ENCODE measurements around the gene F8A1.
"Not testable (repeated sequence)": the region's sequence is repeated elsewhere in the genome, so short reads cannot be mapped to it uniquely, and the experiment has no call there.

The F8A1 gene

DNA sequence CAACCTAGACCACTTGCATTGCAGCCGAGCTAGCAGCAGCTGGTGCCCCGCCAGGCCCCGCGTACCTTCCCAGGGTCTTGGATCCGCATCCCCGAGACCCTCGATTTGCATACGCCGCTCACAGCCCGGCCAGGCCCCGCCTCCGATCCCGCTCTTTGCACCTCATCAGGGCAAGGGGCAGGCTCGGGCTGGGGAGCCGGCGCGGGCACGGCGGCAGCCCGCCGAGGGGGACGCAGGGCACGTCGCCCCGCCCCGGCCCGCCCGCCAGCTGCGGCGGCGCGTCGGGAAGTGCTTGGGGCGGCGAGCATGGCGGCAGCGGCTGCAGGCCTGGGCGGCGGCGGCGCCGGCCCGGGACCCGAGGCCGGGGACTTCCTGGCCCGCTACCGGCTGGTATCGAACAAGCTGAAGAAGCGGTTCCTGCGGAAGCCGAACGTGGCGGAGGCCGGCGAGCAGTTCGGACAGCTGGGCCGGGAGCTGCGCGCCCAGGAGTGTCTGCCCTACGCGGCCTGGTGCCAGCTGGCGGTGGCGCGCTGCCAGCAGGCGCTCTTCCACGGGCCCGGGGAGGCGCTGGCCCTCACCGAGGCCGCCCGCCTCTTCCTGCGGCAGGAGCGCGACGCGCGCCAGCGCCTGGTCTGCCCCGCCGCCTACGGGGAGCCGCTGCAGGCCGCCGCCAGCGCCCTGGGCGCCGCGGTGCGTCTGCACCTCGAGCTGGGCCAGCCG is at the start of gene F8A1:
F8A1 (plus strand) TSS at position 287 of the 720 bp plus-strand sequence; CDS start at position 307, 20 bp downstream.
- FAIRE-seq, result not testable (repeated sequence)

DNA sequence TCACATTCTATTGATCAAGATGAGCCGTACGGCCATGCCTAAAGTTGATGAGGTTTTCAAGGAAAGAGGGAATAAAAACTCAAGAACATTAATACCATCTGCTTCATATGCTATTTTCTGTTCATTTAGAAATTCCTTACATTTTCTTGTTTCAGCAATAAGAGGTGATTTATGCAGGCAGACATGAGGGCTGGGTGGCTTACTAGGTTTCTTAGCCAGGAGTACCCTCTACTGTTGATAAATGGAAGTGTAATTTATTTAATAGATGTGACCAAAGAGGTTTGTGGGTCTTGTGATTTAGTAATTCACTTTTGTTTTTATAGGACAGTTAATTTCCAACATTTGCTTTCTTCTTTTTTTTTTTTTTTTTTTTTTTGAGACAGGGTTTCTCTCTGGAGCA is 45.3 kb upstream of the F8A1 start:
- FAIRE-seq, result peak; percentile 87

DNA sequence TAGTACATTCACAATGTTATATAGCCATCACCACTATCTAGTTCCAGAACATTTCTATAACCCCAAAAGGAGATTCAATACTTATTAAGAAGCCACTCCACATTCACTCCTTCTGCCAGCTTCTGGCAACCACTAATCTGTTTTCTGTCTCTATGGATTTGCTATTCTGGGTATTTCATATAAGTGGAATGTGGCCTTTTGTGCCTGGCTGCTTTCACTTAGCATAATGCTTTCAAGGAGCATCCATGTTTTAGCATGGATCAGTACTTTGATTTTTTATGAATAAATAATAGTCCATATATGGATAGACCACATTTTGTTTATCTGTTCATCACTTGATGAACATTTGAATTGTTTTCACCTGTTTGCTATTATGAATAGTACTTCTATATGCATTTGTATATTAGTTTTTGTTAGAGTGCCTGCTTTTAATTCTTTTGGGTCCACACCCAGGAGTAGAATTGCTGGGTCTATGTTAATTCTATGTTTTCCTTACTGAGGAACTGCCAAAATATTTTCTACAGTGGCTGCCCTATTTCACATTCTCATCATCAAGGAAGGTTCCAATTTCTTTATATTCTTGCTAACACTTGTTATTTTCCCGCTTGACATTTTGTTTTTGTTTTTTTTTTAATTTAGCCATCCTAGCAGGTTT is 35.1 kb upstream of the F8A1 start:
- FAIRE-seq, result no peak

DNA sequence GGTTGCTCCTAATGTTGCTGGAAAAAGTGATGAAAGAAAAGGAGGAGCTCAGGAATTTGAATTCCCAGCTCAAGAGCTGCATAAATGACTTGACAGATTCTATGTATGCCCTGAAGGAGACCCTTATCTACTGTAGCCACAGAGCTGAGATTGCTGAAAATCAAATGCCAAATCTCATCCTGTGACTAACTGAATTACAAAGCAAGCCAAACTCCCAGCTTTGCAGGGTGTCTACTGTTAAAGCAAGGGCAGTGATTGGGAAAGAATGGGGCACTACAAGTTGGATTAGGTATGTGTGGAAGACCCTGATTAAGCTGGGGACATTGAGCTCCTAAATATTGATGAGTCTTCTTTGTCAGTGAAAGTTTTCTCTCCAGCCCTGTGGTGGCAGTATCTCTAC is 30.9 kb upstream of the F8A1 start:
- FAIRE-seq, result no peak

DNA sequence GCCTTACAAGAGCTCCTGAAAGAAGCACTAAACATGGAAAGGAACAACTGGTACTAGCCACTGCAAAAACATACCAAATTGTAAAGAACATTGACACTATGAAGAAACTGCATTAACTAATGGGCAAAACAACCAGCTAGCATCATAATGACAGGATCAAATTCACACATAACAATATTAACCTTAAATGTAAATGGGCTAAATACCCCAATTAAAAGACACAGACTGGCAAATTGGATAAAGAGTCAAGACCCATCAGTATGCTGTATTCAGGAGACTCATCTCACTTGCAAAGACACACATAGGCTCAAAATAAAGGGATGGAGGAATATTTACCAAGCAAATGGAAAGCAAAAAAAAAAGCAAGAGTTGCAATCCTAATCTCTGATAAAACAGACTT is 17.6 kb upstream of the F8A1 start:
- not testable (repeated sequence) for FAIRE-seq

GRCh38 chrX:154873329-154873728 is 12.8 kb upstream of the F8A1 start:
- no peak for FAIRE-seq

DNA sequence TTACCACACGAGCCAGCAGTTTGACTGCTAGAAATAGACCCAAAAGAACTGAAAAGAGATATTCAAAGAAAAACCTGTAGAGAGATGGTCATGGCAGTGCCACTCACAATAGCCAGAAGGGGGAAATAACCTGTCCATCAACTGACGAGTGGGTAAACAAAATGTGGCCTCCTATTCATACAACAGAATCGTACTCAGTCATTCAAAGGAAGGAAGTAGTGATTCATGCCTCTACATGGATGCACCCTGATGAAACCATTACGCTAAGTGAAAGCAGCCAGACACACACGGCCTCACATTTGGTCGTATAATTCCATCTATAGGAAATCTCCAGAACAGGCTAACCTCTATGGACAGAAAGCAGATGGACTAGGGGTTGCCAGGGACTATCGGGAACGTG is 2.1 kb upstream of the F8A1 start:
- not testable (repeated sequence) for FAIRE-seq

GRCh38 chrX:154885057-154885456 is 1.1 kb upstream of the F8A1 start:
- not testable (repeated sequence) for FAIRE-seq

- not testable (repeated sequence) for FAIRE-seq
Measured at GRCh38 chrX:154885549-154885948, 606 bp upstream of the F8A1 start.

GRCh38 chrX:154886789-154887221 is 650 bp downstream of the F8A1 start:
- not testable (repeated sequence) for FAIRE-seq

GRCh38 chrX:154890990-154891639 is 5.0 kb downstream of the F8A1 start:
- FAIRE-seq, result no peak

DNA sequence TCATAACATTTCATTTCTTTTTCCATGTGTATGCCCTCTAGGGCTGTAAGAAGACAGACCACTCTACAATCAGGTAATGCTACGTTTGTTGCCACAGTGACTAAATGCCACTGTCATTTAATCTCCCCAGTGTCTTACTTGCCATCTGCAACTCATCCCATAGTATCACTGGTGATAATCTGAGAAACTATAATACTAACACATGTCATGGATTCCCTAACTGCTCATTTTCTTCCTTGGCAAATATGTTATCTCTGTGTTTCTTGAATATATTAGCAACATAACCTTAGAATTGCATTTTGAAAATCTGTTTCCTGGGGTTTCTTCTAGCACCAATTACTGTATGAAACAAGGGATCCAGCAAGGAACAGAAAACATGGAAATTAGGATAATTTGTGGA is 6.1 kb downstream of the F8A1 start:
- no peak for FAIRE-seq

DNA sequence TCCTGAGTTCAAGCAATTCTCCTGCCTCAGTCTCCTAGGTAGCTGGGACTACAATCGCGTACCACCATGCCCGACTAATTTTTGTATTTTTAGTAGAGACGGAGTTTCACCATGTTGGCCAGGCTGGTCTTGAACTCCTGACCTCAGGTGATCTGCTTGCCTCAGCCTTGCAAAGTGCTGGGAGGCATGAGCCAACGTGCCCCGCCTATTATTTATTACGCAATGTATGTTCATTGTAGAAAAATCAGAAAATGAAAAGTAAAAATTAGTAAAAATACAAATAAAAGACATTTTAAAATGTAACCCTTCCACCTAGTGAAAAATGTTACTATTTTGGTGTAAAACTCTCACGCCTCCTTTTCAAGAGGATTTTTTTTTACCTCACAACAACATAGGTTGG is 14.2 kb downstream of the F8A1 start:
- FAIRE-seq, result no peak

- FAIRE-seq, result no peak
Measured at GRCh38 chrX:154902408-154902807, 16.3 kb downstream of the F8A1 start.

- FAIRE-seq, result no peak
Measured at GRCh38 chrX:154908821-154909220, 22.7 kb downstream of the F8A1 start.

DNA sequence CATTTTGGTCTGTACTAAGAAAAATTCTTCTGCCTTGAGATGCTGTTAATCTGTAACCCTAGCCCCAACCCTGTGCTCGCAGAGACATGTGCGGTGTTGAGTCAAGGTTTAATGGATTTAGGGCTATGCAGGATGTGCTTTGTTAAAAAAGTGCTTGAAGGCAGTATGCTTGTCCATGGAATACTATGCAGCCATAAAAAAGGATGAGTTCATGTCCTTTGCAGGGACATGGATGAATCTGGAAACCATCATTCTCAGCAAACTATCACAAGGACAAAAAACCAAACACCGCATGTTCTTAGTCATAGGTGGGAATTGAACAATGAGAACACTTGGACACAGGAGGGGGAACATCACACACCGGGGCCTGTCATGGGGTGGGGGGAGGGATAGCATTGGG is 23.9 kb downstream of the F8A1 start:
- not testable (repeated sequence) for FAIRE-seq

- FAIRE-seq, result not testable (repeated sequence)
Measured at GRCh38 chrX:154910528-154910927, 24.4 kb downstream of the F8A1 start.

DNA sequence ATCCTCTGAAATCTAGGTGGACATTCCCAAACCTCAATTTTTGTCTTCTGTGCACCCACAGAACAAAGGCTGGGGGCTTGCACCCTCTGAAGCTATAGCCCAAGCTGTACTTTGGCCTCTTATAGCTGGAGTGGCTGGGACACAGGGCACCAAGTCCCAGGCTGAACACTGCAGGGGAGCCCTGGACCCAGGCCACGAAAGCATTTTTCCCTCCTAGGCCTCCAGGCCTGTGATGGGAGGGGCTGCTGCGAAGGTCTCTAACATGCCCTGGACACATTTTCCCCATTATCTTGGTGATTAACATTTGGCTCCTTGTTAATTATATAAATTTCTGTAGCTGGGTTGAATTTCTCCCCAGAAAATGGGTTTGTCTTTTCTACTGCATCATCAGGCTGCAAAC is 27.9 kb downstream of the F8A1 start:
- FAIRE-seq, result no peak

- peak; percentile 93 for FAIRE-seq
Measured at GRCh38 chrX:154918060-154918483, 31.9 kb downstream of the F8A1 start.

- not testable (repeated sequence) for FAIRE-seq
Measured at GRCh38 chrX:154924771-154925170, 38.6 kb downstream of the F8A1 start.
